Ascending aorta (tissue), 2 donors: ENCODE results near the gene CREM. TPM values are rescaled to one million over a fixed set of nuclear protein-coding genes. Genes with fewer than 3 reads are reported as not detected.

Experiments
- DNase-seq, 2 donors: peaks; one replicate each; pipeline ENCODE4 v3.0.0-alpha.2; 2019; ENCODE audit warnings: low spot score in 2 of 2
- H3K27ac ChIP-seq, 2 donors: fragments of 200-600 bp; sonication (generic); one replicate each; pipeline ENCODE4 v1.5.1; 2016 to 2017; ENCODE audit warnings: mild to moderate bottlenecking in 1 of 2
- H3K27me3 ChIP-seq: fragments of 200-600 bp; sonication (generic); one replicate; pipeline ENCODE4 v1.5.1; 2017
- H3K36me3 ChIP-seq, 2 donors: fragments of 200-600 bp; sonication (generic); one replicate each; pipeline ENCODE4 v1.5.1; 2016
- H3K4me1 ChIP-seq, 2 donors: fragments of 200-600 bp; sonication (generic); one replicate each; pipeline ENCODE4 v1.5.1; 2016 to 2017; ENCODE audit warnings: mild to moderate bottlenecking in 1 of 2
- H3K4me3 ChIP-seq, 2 donors: fragments of 200-600 bp; sonication (generic); one replicate each; pipeline ENCODE4 v1.5.1; 2016 to 2017; ENCODE audit warnings: mild to moderate bottlenecking in 1 of 2
- H3K9me3 ChIP-seq, 2 donors: fragments of 200-600 bp; sonication (generic); one replicate each; pipeline ENCODE4 v1.5.1; 2016
- intact Hi-C: fragments of 100-400 bp; cut with DNase I; formaldehyde crosslinking; loops from one replicate; pipeline ENCODE4 v1.15.1; 2023
- total RNA-seq: library from RNA; depleted of rRNA; stranded (reverse); fragments of >200 nt; gene quantifications from one replicate; pipeline ENCODE4 v1.1.0, GENCODE V29; 2016
- TF ChIP-seq, protein P1 (sequence below), 3 experiments: fragments of 200-600 bp in 2 of 3; fragments of 450-650 bp in 1 of 3; sonication (generic) in 2 of 3; IDR thresholded peaks; one replicate each; pipeline ENCODE4 v1.5.1; 2016 to 2019; ENCODE audit warnings: antibody characterized with exemption in 3 of 3, mild to moderate bottlenecking in 1 of 3, moderate library complexity in 1 of 3

Gene CREM
- total RNA-seq, 1 donor from 2014 or later = 14.9 TPM

DNA sequence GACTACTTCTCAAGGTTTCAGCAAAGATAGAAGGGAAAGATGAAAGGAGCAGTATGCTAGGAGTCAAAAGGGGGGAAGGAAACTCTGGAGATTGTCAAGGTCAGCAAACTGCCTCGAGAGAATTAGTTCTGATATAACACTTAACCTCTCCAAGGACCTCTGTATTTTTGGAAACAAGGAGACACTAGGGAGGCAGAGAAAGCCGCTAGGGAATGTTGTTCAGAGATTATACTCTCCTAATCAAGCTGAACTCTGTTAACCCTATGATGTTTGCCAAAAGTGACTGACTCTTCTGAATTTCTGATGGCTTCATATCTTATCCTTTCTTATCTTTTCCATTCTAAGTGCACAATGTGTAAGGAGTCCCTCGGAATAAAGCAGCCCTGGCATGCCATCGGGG is 27.1 kb downstream of the CREM start:
- DNase-seq = no peak
- Histone ChIP-seq H3K4me1 (peaks cover 0 to 4% of the 10 kb centered on the region in 2 donors), H3K4me3 (no peak overlapping the region), H3K9me3 (no peaks in the 10 kb centered on the region), H3K27me3 (no peaks in the 10 kb centered on the region), H3K36me3 (peaks cover 0 to 7% of the 10 kb centered on the region in 2 donors), H3K27ac (no peak overlapping the region)
- intact Hi-C loops = no loop called here
- TF ChIP-seq, protein P1, sequence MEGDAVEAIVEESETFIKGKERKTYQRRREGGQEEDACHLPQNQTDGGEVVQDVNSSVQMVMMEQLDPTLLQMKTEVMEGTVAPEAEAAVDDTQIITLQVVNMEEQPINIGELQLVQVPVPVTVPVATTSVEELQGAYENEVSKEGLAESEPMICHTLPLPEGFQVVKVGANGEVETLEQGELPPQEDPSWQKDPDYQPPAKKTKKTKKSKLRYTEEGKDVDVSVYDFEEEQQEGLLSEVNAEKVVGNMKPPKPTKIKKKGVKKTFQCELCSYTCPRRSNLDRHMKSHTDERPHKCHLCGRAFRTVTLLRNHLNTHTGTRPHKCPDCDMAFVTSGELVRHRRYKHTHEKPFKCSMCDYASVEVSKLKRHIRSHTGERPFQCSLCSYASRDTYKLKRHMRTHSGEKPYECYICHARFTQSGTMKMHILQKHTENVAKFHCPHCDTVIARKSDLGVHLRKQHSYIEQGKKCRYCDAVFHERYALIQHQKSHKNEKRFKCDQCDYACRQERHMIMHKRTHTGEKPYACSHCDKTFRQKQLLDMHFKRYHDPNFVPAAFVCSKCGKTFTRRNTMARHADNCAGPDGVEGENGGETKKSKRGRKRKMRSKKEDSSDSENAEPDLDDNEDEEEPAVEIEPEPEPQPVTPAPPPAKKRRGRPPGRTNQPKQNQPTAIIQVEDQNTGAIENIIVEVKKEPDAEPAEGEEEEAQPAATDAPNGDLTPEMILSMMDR (IDR thresholded peaks at IDR 0.05) = no peak

DNA sequence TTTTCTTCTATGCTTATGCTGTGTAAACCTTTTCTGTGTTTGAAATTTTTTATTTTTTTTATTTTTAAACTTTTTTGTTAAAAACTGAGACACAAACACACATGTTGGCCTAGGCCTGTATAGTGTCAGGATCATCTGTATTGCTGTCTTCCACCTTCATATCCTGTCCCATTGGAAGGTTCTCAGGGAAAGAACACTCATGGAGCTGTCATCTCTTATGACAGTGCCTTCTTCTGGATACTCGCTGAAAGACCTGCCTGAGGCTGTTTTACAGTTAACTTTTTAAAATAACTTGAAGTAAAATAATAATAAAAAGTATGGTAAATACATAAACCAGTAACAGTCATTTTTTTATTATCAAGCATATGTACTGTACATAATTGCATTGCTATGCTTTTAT is 34.1 kb downstream of the CREM start:
- H3K27ac ChIP-seq = no peak overlapping the region
- H3K4me3 ChIP-seq = no peak overlapping the region
- H3K4me1 ChIP-seq = no peaks in the 10 kb centered on the region
- TF ChIP-seq, protein P1 (IDR thresholded peaks at IDR 0.05) = no peak
- intact Hi-C loops = no loop called here
- H3K27me3 ChIP-seq = no peaks in the 10 kb centered on the region
- no peaks in the 10 kb centered on the region for H3K9me3 ChIP-seq
- H3K36me3 ChIP-seq = no peaks in the 10 kb centered on the region
- no peak for DNase-seq

DNA sequence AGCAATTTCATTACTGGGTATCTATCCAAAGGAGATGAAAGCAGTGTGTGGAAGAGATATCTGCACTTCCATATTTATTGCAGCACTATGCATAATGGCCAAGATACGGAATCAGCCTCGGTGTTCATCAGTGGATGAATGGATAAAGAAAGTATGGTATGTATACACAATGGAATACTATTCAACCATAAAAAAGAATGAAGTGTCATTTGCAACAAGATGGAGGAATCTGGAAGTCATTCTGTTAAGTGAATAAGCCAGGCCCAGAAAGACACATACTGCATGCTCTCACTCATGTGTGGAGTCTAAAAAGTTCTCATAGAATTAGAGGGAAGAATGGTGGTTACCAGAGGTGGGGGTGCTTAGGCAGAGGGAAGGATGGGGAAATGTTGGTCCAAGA is 35.3 kb downstream of the CREM start:
- TF ChIP-seq, protein P1 (IDR thresholded peaks at IDR 0.05) = no peak
- H3K4me3 ChIP-seq = no peak overlapping the region
- intact Hi-C loops = no loop called here
- no peaks in the 10 kb centered on the region for H3K9me3 ChIP-seq
- H3K4me1 ChIP-seq = no peaks in the 10 kb centered on the region
- H3K27me3 ChIP-seq = no peaks in the 10 kb centered on the region
- H3K27ac ChIP-seq = no peak overlapping the region
- H3K36me3 ChIP-seq = no peaks in the 10 kb centered on the region
- no peak for DNase-seq

DNA sequence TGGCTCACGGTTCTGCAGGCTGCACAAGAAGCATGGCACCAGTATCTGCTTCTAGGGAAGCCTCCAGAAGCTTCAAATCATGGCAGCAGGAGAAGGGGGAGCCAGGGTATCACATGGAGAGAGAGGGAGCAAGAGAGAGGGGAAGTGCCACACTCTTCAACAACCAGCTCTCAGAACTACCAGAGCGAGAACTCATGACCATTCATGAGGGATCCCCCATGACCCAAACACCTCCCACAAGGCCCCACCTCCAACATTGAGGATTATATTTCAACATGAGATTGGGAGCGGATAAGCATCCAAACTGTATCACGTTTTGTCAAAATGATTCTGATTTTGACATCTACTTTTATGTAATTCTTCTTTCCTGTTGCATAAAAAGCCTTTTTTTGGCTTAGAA is 38.5 kb downstream of the CREM start:
- intact Hi-C loops = no loop called here
- Histone ChIP-seq H3K36me3 (no peaks in the 10 kb centered on the region), H3K9me3 (peaks cover 0 to 7% of the 10 kb centered on the region in 2 donors), H3K27me3 (no peaks in the 10 kb centered on the region), H3K4me1 (no peaks in the 10 kb centered on the region), H3K4me3 (no peak overlapping the region), H3K27ac (no peak overlapping the region)
- TF ChIP-seq, protein P1 (IDR thresholded peaks at IDR 0.05) = no peak
- no peak for DNase-seq

DNA sequence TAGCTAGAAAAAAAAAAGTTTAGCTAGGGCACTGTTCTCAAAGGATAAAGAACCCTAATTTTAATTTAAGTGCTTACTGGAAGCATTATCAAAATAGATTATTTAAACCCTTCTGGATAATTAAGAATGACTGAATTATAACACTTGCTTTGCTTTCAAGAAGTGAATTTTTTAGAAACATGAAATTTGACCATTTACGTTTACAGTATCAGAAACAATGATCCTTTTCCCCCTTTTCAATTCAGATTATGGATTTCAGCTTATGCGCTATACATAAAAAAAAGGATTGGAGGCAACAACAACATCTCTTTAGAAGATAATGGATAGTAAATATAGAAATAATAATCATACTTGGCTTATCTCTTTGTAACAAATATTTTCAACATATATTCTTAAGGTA is 39.2 kb downstream of the CREM start:
- H3K27me3 ChIP-seq = no peaks in the 10 kb centered on the region
- H3K36me3 ChIP-seq = no peaks in the 10 kb centered on the region
- TF ChIP-seq, protein P1 (IDR thresholded peaks at IDR 0.05) = no peak
- peaks cover 0 to 7% of the 10 kb centered on the region in 2 donors for H3K9me3 ChIP-seq
- H3K4me3 ChIP-seq = no peak overlapping the region
- no peaks in the 10 kb centered on the region for H3K4me1 ChIP-seq
- no peak overlapping the region for H3K27ac ChIP-seq
- intact Hi-C loops = no loop called here
- no peak for DNase-seq

DNA sequence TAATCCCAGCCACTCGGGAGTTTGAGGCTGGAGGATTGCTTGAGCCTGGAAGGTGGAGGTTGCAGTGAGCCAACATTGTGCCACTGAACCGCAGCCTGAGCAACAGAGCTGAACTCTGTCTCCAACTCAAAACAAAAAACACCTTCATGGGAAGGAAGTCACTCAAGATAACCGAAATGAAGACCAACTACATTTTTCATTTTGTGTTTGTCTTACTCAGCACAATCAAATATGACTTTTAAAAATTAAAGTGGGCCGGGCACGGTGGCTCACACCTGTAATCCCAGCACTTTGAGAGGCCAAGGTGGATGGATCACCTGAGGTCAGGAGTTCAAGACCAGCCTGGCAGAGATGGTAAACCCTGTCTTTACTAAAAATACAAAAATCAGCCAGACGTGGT is 40.0 kb downstream of the CREM start:
- Histone ChIP-seq H3K9me3 (peaks cover 0 to 7% of the 10 kb centered on the region in 2 donors), H3K4me1 (no peaks in the 10 kb centered on the region), H3K4me3 (no peak overlapping the region), H3K36me3 (no peaks in the 10 kb centered on the region), H3K27ac (no peak overlapping the region), H3K27me3 (no peaks in the 10 kb centered on the region)
- intact Hi-C loops = no loop called here
- no peak for DNase-seq
- TF ChIP-seq, protein P1 (IDR thresholded peaks at IDR 0.05) = no peak
